OCI-LY1 (cell line): ENCODE results near the gene HDAC9.

Source experiments
- H2AFZ ChIP-seq: fragments of 200-600 bp; sonication (generic), shearing (Covaris generic); 2 replicates; pipeline ENCODE4 v1.6.0; 2014; ENCODE audit warnings: antibody characterized with exemption, mild to moderate bottlenecking, low read length
- H3F3A ChIP-seq: fragments of 200-600 bp; sonication (generic), shearing (Covaris generic); 2 replicates; pipeline ENCODE4 v1.6.0; 2014; ENCODE audit warnings: mild to moderate bottlenecking, antibody characterized with exemption, low read length, moderate library complexity; ENCODE audit not compliant: insufficient read depth
- H3K27ac ChIP-seq: fragments of 200-600 bp; sonication (generic); 2 replicates; pipeline ENCODE4 v1.5.1; 2014; ENCODE audit warnings: low read length, mixed run types, mild to moderate bottlenecking, low read depth; ENCODE audit not compliant: poor library complexity, severe bottlenecking
- H3K27me3 ChIP-seq: fragments of 200-600 bp; sonication (generic); 2 replicates; pipeline ENCODE4 v1.6.0; 2014; ENCODE audit warnings: antibody characterized with exemption, mild to moderate bottlenecking, low read length, moderate library complexity; ENCODE audit not compliant: insufficient read depth
- H3K36me3 ChIP-seq: fragments of 200-600 bp; sonication (generic); 2 replicates; pipeline ENCODE4 v1.6.1; 2014; ENCODE audit warnings: mild to moderate bottlenecking, antibody characterized with exemption, low read length, moderate library complexity, mixed read lengths; ENCODE audit not compliant: insufficient read depth
- H3K4me1 ChIP-seq: fragments of 200-600 bp; sonication (generic); 2 replicates; pipeline ENCODE4 v1.5.1; 2014; ENCODE audit warnings: mild to moderate bottlenecking, low read length, moderate library complexity; ENCODE audit not compliant: insufficient read depth, severe bottlenecking
- H3K4me2 ChIP-seq: fragments of 200-600 bp; sonication (generic), shearing (Covaris generic); 2 replicates; pipeline ENCODE4 v1.6.1; 2014; ENCODE audit warnings: low read length
- H3K4me3 ChIP-seq: fragments of 200-600 bp; sonication (generic); 2 replicates; pipeline ENCODE4 v1.5.1; 2014; ENCODE audit warnings: low read length, low read depth, mild to moderate bottlenecking, mixed read lengths; ENCODE audit not compliant: poor library complexity, severe bottlenecking
- H3K79me2 ChIP-seq: fragments of 200-600 bp; shearing (Covaris generic); 2 replicates; pipeline ENCODE4 v1.6.1; 2016; ENCODE audit warnings: mixed run types, low read length, mixed read lengths; ENCODE audit not compliant: insufficient read depth
- H3K9ac ChIP-seq: fragments of 200-600 bp; sonication (generic), shearing (Covaris generic); 2 replicates; pipeline ENCODE4 v1.6.1; 2014; ENCODE audit warnings: mild to moderate bottlenecking, low read length, mixed read lengths
- H3K9me2 ChIP-seq: fragments of 200-600 bp; sonication (generic), shearing (Covaris generic); 2 replicates; pipeline ENCODE4 v1.6.1; 2014; ENCODE audit warnings: low read depth, mild to moderate bottlenecking, low read length, mixed read lengths
- H3K9me3 ChIP-seq: fragments of 200-600 bp; shearing (Covaris generic); 2 replicates; pipeline ENCODE4 v1.6.1; 2014; ENCODE audit warnings: low read length, mixed read lengths
- H4K20me1 ChIP-seq: fragments of 200-600 bp; sonication (generic), shearing (Covaris generic); 2 replicates; pipeline ENCODE4 v1.6.0; 2016; ENCODE audit warnings: mild to moderate bottlenecking, low read length; ENCODE audit not compliant: insufficient read depth
- EZH2 ChIP-seq: fragments of 200-600 bp; sonication (generic), shearing (Covaris generic); IDR thresholded peaks from 2 replicates; pipeline ENCODE4 v1.8.0; 2017; ENCODE audit warnings: borderline replicate concordance, mixed run types, mild to moderate bottlenecking, antibody characterized with exemption, low read length, moderate library complexity, mixed read lengths
- TF ChIP-seq, protein P1 (sequence below): fragments of 200-600 bp; sonication (generic), shearing (Covaris generic); IDR thresholded peaks from 2 replicates; pipeline ENCODE4 v1.5.1; 2017; ENCODE audit warnings: mild to moderate bottlenecking, antibody characterized with exemption, low read length, moderate library complexity, mixed read lengths

Gene HDAC9

DNA sequence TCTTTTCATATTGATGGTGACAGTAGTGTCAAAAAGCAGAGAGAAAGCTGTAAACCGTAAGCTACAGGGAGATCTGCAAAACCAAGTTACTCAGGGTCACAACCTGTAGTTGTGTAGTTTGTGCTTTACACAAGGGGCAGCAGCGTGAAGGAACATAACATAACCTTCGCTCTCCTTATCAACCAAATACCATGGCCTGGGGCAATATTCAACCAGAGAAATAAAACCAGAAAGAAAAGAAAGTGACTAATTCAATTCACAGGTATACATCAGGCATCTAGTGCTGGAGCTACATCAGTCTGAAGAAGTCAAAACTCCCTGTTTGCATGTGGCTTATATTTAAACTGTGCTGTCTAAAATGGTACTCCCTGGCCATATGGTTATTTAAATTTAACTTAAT, 397.6 kb downstream of the HDAC9 start:
- Histone ChIP-seq H3K27ac (no peak overlapping the region), H3K4me2 (no peak overlapping the region), H3K4me1 (no peaks in the 10 kb centered on the region), H3K36me3 (no peaks in the 10 kb centered on the region), H4K20me1 (no peaks in the 10 kb centered on the region), H3K9ac (no peak overlapping the region), H3K79me2 (no peaks in the 10 kb centered on the region), H3K27me3 (no peaks in the 10 kb centered on the region), H3F3A (no peaks in the 10 kb centered on the region), H3K9me3 (no peaks in the 10 kb centered on the region), H3K4me3 (no peak overlapping the region), H2AFZ (no peak overlapping the region), H3K9me2 (no peaks in the 10 kb centered on the region)
- TF ChIP-seq, protein P1, sequence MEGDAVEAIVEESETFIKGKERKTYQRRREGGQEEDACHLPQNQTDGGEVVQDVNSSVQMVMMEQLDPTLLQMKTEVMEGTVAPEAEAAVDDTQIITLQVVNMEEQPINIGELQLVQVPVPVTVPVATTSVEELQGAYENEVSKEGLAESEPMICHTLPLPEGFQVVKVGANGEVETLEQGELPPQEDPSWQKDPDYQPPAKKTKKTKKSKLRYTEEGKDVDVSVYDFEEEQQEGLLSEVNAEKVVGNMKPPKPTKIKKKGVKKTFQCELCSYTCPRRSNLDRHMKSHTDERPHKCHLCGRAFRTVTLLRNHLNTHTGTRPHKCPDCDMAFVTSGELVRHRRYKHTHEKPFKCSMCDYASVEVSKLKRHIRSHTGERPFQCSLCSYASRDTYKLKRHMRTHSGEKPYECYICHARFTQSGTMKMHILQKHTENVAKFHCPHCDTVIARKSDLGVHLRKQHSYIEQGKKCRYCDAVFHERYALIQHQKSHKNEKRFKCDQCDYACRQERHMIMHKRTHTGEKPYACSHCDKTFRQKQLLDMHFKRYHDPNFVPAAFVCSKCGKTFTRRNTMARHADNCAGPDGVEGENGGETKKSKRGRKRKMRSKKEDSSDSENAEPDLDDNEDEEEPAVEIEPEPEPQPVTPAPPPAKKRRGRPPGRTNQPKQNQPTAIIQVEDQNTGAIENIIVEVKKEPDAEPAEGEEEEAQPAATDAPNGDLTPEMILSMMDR: no peak
- TF ChIP-seq EZH2: no peak

DNA sequence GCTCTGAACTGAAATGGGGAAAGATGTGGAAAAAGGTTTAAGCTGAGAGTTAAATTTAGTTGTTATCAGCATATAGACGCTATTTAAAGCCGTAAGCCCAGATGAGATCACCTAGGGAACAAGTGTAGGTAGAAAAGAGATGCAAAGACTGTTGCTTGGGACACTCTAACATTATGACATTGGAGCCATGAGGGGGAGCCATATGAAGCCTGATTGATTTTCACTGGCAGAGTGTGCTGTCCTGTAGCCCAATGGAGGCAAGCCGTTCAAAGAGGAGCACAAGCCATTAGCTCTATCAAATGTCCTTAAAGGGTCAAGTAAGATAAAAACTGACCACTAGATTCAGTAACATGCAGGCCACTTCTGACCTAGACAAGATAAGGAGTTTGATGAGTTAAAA, 398.6 kb downstream of the HDAC9 start:
- H3K27ac ChIP-seq: no peak overlapping the region
- H2AFZ ChIP-seq: no peak overlapping the region
- no peaks in the 10 kb centered on the region for H3K79me2 ChIP-seq
- no peaks in the 10 kb centered on the region for H3F3A ChIP-seq
- H3K27me3 ChIP-seq: no peaks in the 10 kb centered on the region
- no peaks in the 10 kb centered on the region for H3K9me3 ChIP-seq
- H4K20me1 ChIP-seq: no peaks in the 10 kb centered on the region
- H3K9me2 ChIP-seq: no peaks in the 10 kb centered on the region
- H3K4me2 ChIP-seq: no peak overlapping the region
- H3K9ac ChIP-seq: no peak overlapping the region
- H3K4me3 ChIP-seq: no peak overlapping the region
- H3K36me3 ChIP-seq: no peaks in the 10 kb centered on the region
- H3K4me1 ChIP-seq: no peaks in the 10 kb centered on the region
- TF ChIP-seq, protein P1: no peak
- no peak for TF ChIP-seq EZH2

DNA sequence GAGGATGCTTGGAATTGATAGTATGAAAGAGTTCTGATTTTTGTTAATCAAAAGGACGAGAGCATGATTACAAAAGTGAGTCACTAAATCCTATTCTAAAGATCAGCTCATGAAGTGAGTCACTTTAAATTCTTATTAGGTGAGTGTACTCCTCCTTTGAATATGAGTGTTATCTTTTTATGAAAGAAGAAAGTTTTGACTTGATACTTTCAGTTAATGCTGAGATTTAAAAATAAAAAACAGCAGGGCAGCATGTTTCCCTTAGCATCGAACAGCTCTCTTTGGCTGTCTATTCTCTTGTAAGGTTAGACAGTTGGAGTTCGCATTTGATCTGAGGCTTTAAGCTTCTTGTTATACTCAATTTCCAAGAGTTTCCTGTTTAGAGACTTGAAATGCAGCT, 399.9 kb downstream of the HDAC9 start:
- no peaks in the 10 kb centered on the region for H3K36me3 ChIP-seq
- no peaks in the 10 kb centered on the region for H3K9me2 ChIP-seq
- H3K9me3 ChIP-seq: no peaks in the 10 kb centered on the region
- no peak overlapping the region for H3K4me3 ChIP-seq
- no peak overlapping the region for H3K9ac ChIP-seq
- H2AFZ ChIP-seq: no peak overlapping the region
- H3K79me2 ChIP-seq: no peaks in the 10 kb centered on the region
- no peak overlapping the region for H3K27ac ChIP-seq
- no peaks in the 10 kb centered on the region for H4K20me1 ChIP-seq
- no peaks in the 10 kb centered on the region for H3F3A ChIP-seq
- TF ChIP-seq, protein P1: no peak
- TF ChIP-seq EZH2: no peak
- no peaks in the 10 kb centered on the region for H3K4me1 ChIP-seq
- H3K27me3 ChIP-seq: no peaks in the 10 kb centered on the region
- no peak overlapping the region for H3K4me2 ChIP-seq
